ENCODE measurements around the gene GPR157.

GPR157 gene

GRCh38 chr1:9086796-9087195, 42.1 kb downstream of the GPR157 start:
- TF ChIP-seq CTCF (conservative IDR thresholded peaks at IDR 0.05; ENCODE audit: low read depth, low read length) = no peak
- no peak overlapping the region for H3K4me3 ChIP-seq (ENCODE audit: low read length)
- DNase-seq (ENCODE audit: low read depth) = no peak

GRCh38 chr1:9086045-9086444, 42.9 kb downstream of the GPR157 start:
- no peak overlapping the region for H3K4me3 ChIP-seq (ENCODE audit: low read length)
- no peak for DNase-seq (ENCODE audit: low read depth)
- TF ChIP-seq CTCF (conservative IDR thresholded peaks at IDR 0.05; ENCODE audit: low read depth, low read length) = no peak

GRCh38 chr1:9085306-9085940, 43.5 kb downstream of the GPR157 start:
- H3K4me3 ChIP-seq (ENCODE audit: low read length) = no peak overlapping the region
- TF ChIP-seq CTCF (conservative IDR thresholded peaks at IDR 0.05; ENCODE audit: low read depth, low read length) = no peak
- DNase-seq (ENCODE audit: low read depth) = no peak

GRCh38 chr1:9084906-9085305, 44.0 kb downstream of the GPR157 start:
- TF ChIP-seq CTCF (conservative IDR thresholded peaks at IDR 0.05; ENCODE audit: low read depth, low read length) = no peak
- peak; percentile 73 for DNase-seq (ENCODE audit: low read depth)
- no peak overlapping the region for H3K4me3 ChIP-seq (ENCODE audit: low read length)

- DNase-seq (ENCODE audit: low read depth) = no peak
- TF ChIP-seq CTCF (conservative IDR thresholded peaks at IDR 0.05; ENCODE audit: low read depth, low read length) = no peak
- no peak overlapping the region for H3K4me3 ChIP-seq (ENCODE audit: low read length)
Observed at GRCh38 chr1:9081473-9081872, 47.4 kb downstream of the GPR157 start.

- no peak for TF ChIP-seq CTCF (conservative IDR thresholded peaks at IDR 0.05; ENCODE audit: low read depth, low read length)
- peak; percentile 97 for DNase-seq (ENCODE audit: low read depth)
- no peak overlapping the region for H3K4me3 ChIP-seq (ENCODE audit: low read length)
Observed at GRCh38 chr1:9080705-9081291, 48.1 kb downstream of the GPR157 start.
